DMS153 (cell line): ENCODE results near the gene PLTP.

Experiments
- DNase-seq: peaks from one replicate; lab custom pipeline; 2025; lab: John Stamatoyannopoulos, UW

The PLTP gene

DNA sequence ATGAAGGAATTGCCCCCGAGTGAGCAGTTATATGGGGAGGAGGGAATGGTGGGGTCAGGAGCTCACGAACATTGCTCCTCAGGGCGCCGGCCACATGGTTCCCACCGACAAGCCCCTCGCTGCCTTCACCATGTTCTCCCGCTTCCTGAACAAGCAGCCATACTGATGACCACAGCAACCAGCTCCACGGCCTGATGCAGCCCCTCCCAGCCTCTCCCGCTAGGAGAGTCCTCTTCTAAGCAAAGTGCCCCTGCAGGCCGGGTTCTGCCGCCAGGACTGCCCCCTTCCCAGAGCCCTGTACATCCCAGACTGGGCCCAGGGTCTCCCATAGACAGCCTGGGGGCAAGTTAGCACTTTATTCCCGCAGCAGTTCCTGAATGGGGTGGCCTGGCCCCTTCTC, 13.7 kb downstream of the PLTP start:
- no peak for DNase-seq

DNA sequence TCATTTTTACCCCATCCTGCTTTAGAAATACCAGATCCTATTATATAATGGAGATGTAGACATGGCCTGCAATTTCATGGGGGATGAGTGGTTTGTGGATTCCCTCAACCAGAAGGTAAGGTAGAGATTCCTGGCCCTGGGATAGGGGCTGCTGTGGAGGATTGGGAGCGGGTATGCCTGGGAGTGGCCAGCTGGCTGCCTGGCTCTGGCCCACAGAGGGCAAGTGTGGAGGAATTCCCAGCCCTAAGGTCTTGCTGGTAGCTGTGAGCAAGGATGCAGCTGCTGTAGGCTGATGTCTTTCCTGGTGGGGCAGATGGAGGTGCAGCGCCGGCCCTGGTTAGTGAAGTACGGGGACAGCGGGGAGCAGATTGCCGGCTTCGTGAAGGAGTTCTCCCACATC, 14.3 kb downstream of the PLTP start:
- DNase-seq: no peak

DNA sequence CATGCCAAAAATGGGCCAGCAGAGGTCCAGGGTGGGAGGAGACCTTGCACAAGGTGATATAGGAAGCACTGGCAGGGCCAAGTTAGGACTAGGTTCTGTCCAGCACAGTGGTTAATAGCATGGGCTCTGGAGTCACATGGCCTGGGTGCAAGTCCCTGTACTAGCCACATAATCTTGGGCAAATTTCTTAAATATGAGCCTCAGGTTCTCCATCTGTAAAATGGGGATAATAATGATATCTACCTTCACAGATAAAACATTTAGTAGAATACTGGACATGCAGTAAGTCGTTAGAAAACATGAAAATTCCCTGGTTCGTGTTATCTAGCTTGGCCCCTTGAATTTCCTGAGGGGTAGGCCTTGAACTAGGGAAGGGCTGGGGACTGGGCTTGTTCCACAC, 14.7 kb downstream of the PLTP start:
- no peak for DNase-seq

DNA sequence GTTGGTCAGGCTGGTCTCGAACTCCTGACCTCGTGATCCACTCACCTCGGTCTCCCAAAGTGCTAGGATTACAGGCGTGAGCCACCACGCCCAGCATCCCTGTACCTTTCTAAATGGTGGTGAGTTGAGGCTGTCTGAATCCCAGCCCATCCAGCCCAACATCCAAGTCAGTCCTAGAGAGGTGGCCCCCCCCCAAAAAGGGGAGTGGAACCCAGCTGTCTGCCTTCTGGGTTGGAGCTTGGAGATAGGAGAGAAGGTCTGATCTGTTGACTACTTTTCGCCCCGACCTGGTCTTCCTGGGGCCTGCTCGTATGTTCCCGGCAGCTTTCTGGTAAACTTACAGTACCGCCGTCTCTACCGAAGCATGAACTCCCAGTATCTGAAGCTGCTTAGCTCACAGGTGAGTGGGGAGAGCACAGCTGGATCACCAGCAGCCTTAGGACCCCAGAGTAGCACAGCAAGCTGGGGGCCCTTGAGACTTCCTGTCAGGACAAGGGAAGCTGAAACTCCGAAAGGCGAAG, 15.3 kb downstream of the PLTP start:
- no peak for DNase-seq

DNA sequence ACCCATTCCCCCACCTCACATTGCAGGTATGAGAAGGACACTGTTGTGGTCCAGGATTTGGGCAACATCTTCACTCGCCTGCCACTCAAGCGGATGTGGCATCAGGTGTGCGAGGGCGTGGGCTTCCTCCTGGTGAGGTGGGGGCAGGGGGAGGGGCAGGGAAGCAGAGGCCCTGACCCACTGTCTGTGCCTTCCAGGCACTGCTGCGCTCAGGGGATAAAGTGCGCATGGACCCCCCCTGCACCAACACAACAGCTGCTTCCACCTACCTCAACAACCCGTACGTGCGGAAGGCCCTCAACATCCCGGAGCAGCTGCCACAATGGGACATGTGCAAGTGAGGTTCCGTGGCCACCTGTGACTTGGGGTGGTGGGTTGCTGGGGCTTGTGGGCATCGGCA, 17.2 kb downstream of the PLTP start:
- DNase-seq: no peak

DNA sequence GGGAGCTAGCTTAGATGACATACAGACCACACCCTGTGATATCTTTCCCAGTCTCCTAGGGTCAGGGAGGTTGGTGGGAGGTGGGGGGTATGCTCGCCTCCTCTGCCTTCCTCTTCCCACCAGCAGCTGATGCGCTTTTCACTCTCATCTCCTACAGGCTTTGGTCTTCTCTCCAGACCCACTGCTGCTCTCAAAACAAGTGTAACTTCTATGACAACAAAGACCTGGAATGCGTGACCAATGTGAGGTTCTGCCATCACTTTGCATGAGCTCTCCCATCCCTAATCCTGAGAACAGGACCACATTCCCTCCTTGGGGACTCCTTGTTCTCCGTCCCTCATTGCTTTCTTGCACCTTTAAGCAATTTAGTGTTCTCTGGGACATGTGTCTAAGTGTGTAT, 18.1 kb downstream of the PLTP start:
- no peak for DNase-seq

DNA sequence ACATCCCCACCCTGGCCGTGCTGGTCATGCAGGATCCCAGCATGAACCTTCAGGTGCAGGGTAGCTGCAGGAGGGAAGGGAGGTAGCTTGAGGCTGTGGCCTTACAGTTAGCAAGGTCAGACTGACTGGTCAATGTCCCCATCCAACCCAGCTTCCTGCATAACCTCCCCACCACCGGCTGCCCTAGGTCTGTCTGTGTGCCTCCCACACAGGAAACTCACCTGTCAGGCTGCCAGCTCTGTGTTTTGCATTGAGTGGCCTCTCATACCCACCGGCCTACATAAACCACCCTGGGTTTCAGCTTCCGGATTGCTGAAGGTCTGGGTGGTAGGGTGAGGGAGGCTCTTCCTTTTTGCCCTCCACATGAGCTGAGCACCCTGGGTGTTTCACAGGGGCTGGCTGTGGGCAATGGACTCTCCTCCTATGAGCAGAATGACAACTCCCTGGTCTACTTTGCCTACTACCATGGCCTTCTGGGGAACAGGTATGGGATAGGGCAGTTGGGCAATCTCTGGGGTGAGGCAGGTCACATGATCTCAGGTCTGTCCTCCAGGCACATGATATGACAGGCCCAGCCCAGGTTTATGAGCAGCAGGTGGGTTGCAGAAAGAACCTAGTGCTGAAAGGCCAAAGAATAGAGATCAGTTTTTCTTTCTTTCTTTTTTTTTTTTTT, 19.0 kb downstream of the PLTP start:
- DNase-seq: no peak

DNA sequence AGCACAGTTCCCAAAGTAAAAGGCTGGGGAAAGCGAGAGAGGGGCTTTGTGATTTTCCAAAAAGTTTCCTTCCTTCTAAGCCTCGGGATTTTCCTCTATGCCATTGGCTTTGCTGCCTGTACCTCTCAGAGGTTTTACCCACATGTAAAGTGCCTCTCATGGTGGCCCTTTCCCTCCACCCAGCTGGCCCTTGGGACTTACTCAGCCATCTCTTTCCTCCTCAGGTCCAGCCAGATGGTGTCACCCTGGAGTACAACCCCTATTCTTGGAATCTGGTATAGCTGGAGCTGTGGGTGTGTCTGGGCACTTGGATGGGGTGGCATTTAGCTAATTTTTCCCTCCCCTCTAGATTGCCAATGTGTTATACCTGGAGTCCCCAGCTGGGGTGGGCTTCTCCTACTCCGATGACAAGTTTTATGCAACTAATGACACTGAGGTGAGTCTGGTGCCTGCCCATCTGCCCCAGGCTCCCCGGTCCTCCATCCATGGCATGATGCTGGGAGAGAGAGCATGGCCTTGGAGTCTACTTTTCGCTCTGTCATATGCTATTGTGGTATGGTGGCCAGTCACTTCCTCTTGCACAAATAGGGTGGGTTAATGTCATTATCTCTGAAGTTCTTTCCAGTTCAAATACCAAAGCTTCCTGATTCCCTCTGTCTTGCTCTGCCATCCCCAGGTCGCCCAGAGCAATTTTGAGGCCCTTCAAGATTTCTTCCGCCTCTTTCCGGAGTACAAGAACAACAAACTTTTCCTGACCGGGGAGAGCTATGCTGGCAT, 19.7 kb downstream of the PLTP start:
- no peak for DNase-seq

DNA sequence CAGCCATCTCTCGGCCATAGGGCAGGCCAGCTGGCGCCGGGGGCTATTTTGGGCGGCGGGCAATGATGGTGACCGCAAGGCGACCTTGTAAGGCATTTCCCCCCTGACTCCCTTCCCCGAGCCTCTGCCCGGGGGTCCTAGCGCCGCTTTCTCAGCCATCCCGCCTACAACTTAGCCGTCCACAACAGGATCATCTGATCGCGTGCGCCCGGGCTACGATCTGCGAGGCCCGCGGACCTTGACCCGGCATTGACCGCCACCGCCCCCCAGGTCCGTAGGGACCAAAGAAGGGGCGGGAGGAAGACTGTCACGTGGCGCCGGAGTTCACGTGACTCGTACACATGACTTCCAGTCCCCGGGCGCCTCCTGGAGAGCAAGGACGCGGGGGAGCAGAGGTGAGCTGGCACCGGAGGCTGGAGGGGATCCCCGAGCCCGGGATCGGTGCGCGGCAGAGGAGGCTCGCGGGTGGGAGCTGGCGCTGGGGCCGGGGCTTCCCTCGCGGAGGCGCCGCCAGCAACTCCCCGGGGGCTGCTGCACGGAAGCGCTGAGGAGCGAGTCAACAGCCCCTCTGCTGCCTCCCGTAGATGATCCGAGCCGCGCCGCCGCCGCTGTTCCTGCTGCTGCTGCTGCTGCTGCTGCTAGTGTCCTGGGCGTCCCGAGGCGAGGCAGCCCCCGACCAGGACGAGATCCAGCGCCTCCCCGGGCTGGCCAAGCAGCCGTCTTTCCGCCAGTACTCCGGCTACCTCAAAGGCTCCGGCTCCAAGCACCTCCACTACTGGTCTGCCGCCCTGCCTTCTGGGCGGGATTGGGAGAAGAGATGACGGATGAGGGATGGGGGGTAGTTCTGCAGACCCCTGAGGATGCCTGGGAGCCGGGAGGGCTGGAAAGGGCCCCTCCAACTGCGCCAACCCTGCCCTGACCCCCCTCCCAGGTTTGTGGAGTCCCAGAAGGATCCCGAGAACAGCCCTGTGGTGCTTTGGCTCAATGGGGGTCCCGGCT, 20.7 kb downstream of the PLTP start, which contains the start of the genes CTSA and NEURL2:
TSS of gene CTSA (plus strand) at position 351 of the 999 bp plus-strand sequence. CDS start at position 585, 234 bp downstream.
TSS of gene NEURL2 (minus strand) at position 224 of the 999 bp plus-strand sequence. CDS start at position 7, 217 bp downstream.
- DNase-seq: peak; percentile 53

DNA sequence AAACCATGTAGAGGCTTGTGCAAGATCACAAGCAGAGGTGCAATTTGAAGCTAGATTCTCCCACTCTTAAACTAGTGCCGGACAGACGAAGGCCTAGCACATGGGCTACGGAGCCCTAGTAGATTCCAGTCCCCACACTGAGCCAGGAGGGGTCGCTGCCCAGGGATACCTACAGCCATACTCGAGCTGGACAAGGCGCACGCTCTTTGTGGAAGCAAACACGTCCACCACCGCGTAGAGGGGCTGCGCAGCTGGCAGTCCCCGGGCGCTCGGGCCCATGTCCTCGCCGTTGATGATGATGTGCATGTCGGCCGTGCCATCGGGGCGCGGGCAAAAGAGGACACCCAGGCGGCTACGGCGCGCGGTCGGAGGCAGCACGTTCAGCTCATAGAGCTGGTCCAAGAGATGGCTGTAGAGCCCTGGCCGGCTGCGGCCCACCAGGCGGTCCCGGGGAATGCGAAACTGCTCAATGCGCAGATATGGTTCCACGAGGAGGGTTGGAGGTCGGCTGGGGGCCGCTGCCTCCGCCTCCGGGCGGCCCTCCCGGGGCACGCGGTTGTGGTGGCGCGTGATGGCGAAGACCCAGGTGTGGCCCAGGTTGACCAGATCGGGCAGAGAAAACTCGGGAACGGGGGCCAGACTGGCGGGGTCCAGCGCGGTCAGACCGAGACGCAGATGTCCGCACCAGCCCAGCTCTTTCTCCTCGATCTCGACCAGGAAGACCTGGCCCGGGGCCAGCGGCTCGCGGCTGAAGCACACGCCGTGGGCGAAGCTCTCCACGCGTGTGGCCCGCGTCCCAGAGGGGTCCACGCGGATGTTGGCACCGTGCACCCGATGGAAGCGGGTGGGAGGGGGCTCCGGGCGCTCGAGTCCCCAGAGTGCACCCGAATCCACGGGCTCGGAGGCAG, 21.6 kb downstream of the PLTP start:
- DNase-seq: peak; percentile 33

DNA sequence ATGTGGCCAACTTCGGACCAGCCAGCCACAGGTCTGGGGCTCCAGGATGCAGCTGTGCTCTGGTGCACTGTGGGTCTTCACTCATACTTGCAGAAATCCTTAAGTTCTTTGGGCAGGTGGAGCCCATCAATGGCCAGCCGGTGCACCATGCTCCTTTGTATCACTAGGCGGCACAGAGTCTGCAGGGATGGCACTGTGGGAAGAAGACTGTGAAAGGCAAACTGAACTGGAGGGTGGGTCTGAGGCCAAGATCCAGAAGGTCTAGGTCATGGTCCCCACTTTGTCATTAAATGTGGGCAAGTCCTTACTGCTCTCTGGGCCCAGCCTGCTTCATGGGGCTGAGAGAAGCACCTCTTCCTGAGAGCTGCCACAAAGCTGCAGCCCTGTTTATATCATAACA, 23.3 kb downstream of the PLTP start:
- no peak for DNase-seq

DNA sequence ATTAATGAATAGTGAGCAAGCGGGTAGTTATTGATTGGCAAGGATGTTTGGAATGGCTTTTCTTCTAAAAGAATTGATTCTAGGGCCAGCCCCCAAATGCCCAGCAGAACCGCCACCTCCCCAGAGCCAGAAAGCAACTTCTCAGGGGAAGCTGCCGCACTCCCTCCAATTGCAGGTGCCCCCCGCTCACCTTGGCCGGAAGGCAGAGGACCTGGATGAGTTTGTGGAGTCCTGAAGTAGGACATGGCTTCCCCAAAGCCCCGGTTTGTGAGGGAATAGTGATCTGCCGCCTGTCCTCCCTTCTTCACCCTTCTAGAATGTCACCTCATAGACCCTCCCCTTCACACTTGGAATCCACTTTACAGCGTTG, 24.6 kb downstream of the PLTP start, which contains the start of gene SPATA25:
TSS of gene SPATA25 (minus strand) at position 277 of the 370 bp plus-strand sequence. CDS start at position 245, 32 bp downstream.
- DNase-seq: no peak

DNA sequence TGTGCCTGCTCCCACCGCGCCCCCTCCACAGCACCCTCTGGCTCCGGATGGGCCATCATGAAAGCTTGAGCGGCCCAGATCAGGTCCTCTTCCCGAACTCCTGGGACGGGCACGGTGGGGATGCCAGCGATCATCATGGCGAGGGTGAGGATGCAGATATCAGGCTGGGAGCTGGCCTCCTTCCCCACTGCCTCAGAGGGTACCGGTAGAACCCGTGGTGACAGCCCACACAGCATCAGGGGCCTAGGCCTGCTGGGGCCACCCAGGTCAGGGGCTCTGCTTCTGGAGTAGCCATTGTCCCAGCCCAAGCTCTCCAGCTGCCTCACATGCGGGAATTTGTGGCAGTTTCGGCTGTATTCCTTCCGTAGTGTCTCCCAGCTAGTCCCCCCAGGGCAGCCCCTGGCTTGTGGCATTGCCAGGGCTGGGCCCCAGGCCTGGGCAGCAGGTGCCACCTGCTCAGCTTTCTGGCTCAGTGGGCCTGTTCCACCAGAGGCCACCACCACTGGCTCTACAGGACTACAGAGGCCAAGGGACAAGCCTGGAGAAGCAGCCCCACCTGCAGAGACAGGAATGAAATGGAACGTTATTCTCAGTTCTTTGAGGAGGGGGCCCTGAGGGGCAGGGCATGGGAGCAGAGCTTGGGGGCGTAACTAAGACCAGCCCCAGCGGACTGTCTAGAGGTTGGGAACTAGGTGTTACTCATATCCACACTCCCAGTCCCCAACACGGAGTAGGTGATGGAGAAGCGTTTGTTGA, 25.2 kb downstream of the PLTP start:
- no peak for DNase-seq

DNA sequence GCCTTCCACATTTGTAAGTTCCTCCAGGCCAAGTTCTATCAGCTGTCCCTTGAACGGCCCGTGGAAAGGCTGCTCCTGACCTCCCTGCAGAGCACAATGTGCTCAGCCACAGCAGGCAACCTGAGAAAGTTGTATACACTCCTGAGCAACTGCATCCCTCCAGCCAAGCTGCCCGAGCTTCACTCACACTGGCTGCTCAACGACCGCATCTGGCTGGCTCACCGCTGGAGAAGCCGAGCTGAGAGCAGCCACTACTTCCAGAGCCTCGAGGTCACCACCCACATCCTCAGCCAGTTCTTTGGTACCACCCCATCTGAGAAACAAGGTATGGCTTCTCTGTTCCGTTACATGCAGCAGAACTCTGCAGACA, 28.9 kb downstream of the PLTP start:
- no peak for DNase-seq

DNA sequence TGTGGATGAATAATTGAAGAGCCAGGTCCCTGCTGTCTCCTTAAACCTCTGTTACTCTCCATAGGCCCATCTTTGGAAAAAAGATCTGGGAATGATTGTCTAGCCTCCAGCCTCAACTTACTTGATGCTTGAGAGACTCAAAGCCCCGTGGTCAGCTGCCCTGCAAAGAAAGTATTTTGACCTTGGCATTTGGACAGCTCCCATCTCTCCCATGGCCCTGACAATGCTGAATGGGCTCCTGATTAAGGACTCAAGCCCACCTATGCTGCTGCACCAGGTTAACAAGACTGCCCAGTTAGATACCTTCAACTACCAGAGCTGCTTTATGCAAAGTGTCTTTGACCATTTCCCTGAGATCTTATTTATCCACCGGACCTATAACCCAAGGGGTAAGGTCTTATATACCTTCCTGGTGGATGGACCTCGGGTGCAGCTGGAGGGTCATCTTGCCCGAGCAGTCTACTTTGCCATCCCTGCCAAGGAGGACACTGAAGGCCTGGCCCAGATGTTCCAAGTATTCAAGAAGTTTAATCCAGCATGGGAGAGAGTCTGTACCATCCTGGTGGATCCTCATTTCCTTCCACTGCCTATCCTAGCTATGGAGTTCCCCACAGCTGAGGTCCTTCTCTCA, 29.4 kb downstream of the PLTP start:
- DNase-seq: no peak

DNA sequence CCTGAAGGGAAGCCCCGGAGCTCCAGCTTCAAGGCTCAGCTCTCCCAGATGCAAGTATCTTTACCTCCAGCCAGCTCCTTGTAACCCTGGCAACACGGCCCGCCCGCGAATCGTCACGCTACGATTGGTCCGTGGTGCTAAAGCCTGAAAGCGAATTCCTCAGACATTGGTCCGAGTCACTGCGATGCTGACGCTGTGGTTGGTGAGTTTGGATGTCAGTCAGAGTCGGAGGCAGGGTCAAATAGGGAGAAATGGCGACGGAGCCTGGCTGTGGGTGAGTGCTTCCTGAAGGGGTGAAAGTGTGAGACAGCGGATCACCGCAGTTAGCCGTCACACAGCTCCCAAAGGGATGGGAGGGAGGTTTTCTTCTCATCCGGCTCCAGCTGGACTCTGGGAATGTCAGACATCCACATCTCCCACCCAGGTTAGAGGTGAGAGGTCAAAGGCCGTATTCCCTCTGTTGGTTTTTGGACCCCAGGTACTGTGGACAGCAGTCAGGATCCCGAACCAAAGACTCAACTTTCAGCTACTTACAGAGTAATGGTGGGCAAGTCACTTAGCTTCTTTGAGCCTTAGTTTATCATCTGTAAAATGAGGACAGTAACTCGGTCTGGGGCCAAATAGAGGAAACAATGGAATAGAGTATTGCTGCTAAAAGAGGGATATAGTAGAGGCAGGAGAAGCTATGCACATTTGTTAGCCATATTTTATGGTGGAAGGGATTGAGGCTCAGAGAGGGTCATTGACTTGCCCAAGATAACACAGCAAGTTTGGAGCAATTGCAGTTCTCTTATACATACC, 30.8 kb downstream of the PLTP start, which contains the start of gene ZSWIM1:
TSS of gene ZSWIM1 (plus strand) at position 240 of the 801 bp plus-strand sequence. CDS start 1,366 bp downstream, outside the sequence.
- peak; percentile 98 for DNase-seq

DNA sequence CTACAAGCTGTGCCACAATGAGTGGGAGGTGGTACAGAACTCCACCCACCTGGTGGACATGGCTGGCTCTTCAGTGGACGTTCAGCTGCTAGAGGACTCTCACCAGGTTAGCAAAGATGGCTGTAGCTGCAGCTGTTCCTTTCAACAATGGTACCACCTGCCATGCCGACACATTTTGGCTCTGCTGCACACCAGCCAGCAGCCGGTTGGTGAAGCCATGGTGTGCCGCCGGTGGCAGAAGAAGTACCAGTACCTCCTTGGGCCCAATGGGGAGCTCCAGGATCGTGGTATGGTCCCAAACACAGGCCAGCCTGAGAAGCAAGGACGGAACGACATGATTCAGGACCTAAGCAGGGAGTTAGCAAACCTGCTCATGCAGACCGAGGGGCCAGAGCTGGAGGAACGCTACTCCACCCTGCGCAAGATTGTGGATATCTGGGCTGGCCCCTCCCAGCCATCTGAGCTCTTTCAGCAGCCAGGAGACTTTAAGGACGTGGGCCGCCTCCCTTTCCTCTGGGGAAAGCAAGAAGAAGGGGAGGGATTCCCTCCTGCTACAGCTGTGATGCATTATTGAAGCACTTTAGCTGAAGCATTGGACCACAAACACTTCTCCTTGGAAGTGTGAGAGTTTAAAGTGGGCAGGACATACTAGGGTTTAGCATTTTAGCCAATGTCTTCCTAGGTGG, 33.7 kb downstream of the PLTP start:
- no peak for DNase-seq

DNA sequence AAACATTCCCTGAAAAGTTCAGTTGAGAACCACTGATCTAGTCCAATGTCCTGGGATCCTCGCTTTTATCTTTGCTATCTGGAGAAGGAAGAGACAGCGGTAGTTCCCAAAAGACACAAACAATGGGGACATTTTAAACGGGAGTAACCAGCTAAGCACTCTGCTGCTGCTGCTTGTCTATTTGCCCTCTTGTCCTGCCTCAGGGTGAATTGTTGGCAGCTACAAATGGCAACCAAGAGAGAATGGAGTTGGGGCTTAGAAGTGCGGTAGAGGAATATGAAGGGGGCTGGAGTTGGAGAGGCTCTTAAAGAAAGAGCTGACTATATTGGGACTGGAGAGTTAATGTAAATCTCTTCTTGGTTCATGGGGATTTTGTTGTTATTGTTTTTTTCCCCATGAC, 37.4 kb downstream of the PLTP start:
- DNase-seq: no peak
